Liver (tissue), 9 donors: ENCODE measurements around the gene MYO7A. TPM values are rescaled to one million over a fixed set of nuclear protein-coding genes. Genes with fewer than 3 reads are reported as not detected.

Source experiments
- DNase-seq: peaks from one replicate; pipeline ENCODE4 v3.0.0-alpha.2; 2017; ENCODE audit warnings: low spot score
- H3K27ac ChIP-seq, 2 donors: one replicate each; pipeline ENCODE4 v1.7.0; 2013; ENCODE audit warnings: inconsistent platforms in 2 of 2, low read length in 2 of 2, control low read depth in 1 of 2, low read depth in 1 of 2, mild to moderate bottlenecking in 1 of 2
- H3K27me3 ChIP-seq, 4 donors: one replicate each; pipeline versions ENCODE4 v1.6.1 to v1.7.0; 2013; ENCODE audit warnings: low read length in 3 of 4, inconsistent platforms in 1 of 4, mild to moderate bottlenecking in 1 of 4, moderate library complexity in 1 of 4; ENCODE audit not compliant: control insufficient read depth in 4 of 4, insufficient read depth in 4 of 4
- H3K36me3 ChIP-seq, 4 donors: one replicate each; pipeline versions ENCODE4 v1.6.1 to v1.7.0; 2013; ENCODE audit warnings: low read length in 3 of 4, mild to moderate bottlenecking in 3 of 4, low read depth in 1 of 4, moderate library complexity in 1 of 4; ENCODE audit not compliant: control insufficient read depth in 4 of 4, insufficient read depth in 3 of 4
- H3K4me1 ChIP-seq, 4 donors: one replicate each; pipeline versions ENCODE4 v1.6.1 to v1.7.0; 2013; ENCODE audit warnings: low read length in 3 of 4, mild to moderate bottlenecking in 3 of 4, moderate library complexity in 1 of 4; ENCODE audit not compliant: control insufficient read depth in 4 of 4, insufficient read depth in 4 of 4
- H3K4me3 ChIP-seq, 3 donors: one replicate each; pipeline versions ENCODE4 v1.6.1 to v1.7.0; 2013; ENCODE audit warnings: low read length in 3 of 3, control low read depth in 1 of 3, low read depth in 1 of 3, mild to moderate bottlenecking in 1 of 3
- H3K9ac ChIP-seq, 2 donors: one replicate each; pipeline ENCODE4 v1.7.0; 2013; ENCODE audit warnings: low read length in 2 of 2, mild to moderate bottlenecking in 2 of 2, moderate library complexity in 2 of 2, control low read depth in 1 of 2, low read depth in 1 of 2
- H3K9me3 ChIP-seq, 4 donors: one replicate each; pipeline versions ENCODE4 v1.6.1 to v1.7.0; 2013; ENCODE audit warnings: low read length in 3 of 4; ENCODE audit not compliant: control insufficient read depth in 4 of 4
- EGR1 ChIP-seq, 2 donors: IDR thresholded peaks; 2 replicates each; pipeline ENCODE4 v1.6.1; 2016 to 2018; ENCODE audit warnings: antibody characterized with exemption in 2 of 2, low read depth in 2 of 2
- FOXA1 ChIP-seq: IDR thresholded peaks from 2 replicates; pipeline ENCODE4 v1.6.1; 2016; ENCODE audit warnings: antibody characterized with exemption
- FOXA2 ChIP-seq: IDR thresholded peaks from 2 replicates; pipeline ENCODE4 v1.6.1; 2016; ENCODE audit warnings: antibody characterized with exemption
- GABPA ChIP-seq, 2 donors: IDR thresholded peaks in 1 of 2; conservative IDR thresholded peaks in 1 of 2; 2 replicates each; pipeline ENCODE4 v1.6.1; 2016; ENCODE audit warnings: antibody characterized with exemption in 2 of 2, mild to moderate bottlenecking in 1 of 2, moderate library complexity in 1 of 2
- HNF4A ChIP-seq, 2 donors: conservative IDR thresholded peaks; 2 replicates each; pipeline ENCODE4 v1.6.1; 2016; ENCODE audit warnings: antibody characterized with exemption in 2 of 2, mild to moderate bottlenecking in 2 of 2
- JUND ChIP-seq, 2 donors: IDR thresholded peaks; 2 replicates each; pipeline ENCODE4 v1.6.1; 2016; ENCODE audit warnings: antibody characterized with exemption in 2 of 2
- NR2F2 ChIP-seq: IDR thresholded peaks from 2 replicates; pipeline ENCODE4 v1.6.1; 2016; ENCODE audit warnings: antibody characterized with exemption
- RAD21 ChIP-seq, 2 donors: IDR thresholded peaks; 2 replicates each; pipeline ENCODE4 v1.6.1; 2016; ENCODE audit warnings: antibody characterized with exemption in 2 of 2, mild to moderate bottlenecking in 2 of 2
- RXRA ChIP-seq, 2 donors: IDR thresholded peaks; 2 replicates each; pipeline ENCODE4 v1.6.1; 2017 to 2018; ENCODE audit warnings: antibody characterized with exemption in 2 of 2, mild to moderate bottlenecking in 1 of 2
- SP1 ChIP-seq: IDR thresholded peaks from 2 replicates; pipeline ENCODE4 v1.6.1; 2018; ENCODE audit warnings: antibody characterized with exemption, mild to moderate bottlenecking
- TAF1 ChIP-seq: conservative IDR thresholded peaks from 2 replicates; pipeline ENCODE4 v1.6.1; 2016; ENCODE audit warnings: antibody characterized with exemption, mild to moderate bottlenecking
- YY1 ChIP-seq: IDR thresholded peaks from 2 replicates; pipeline ENCODE4 v1.6.1; 2016; ENCODE audit warnings: antibody characterized with exemption, mild to moderate bottlenecking
- WGBS: extraction: QIAGEN DNeasy Blood & Tissue Kit; methylation state at CpG from one replicate; pipeline ENCODE4 v1.1.7; 2013; 5-methylcytosine and 5-hydroxymethylcytosine counted together
- polyA plus RNA-seq, 2 donors: library from polyadenylated mRNA; stranded (reverse) in 1 of 2; unstranded in 1 of 2; fragments of 200-250 nt in 1 of 2; fragments of >200 nt in 1 of 2; fragmentation: Nextera tagmentation in 1 of 2; extraction: Ambion mirVana in 1 of 2; gene quantifications; one replicate each; pipeline versions ENCODE4 v1.2.1 to v1.2.3, GENCODE V29; 2013 to 2015
- total RNA-seq, 2 donors: library from RNA; depleted of rRNA; stranded (reverse); fragments of >200 nt; gene quantifications; one replicate each; pipeline ENCODE4 v1.2.3, GENCODE V29; 2014
- TF ChIP-seq, protein P1 (sequence below): IDR thresholded peaks from 2 replicates; pipeline ENCODE4 v1.6.1; 2016; ENCODE audit warnings: antibody characterized with exemption
- TF ChIP-seq, protein P2 (sequence below): fragments of 150-350 bp; IDR thresholded peaks from 2 replicates; pipeline ENCODE4 v1.5.1; 2017; ENCODE audit warnings: improper control_type of control experiment, low read depth, low read length; ENCODE audit not compliant: missing input control
- TF ChIP-seq, protein P3 (sequence below): IDR thresholded peaks from 2 replicates; pipeline ENCODE4 v1.6.1; 2016; ENCODE audit warnings: antibody characterized with exemption, mild to moderate bottlenecking
- TF ChIP-seq, protein P4 (sequence below): IDR thresholded peaks from 2 replicates; pipeline ENCODE4 v1.6.1; 2016; ENCODE audit warnings: antibody characterized with exemption
- donor health status: healthy.
- donor health status: healthy.
- donor health status: healthy.
- donor health status: healthy.
- donor health status: healthy.

Gene MYO7A
- total and polyA plus RNA-seq, 4 donors, result 7.3 to 33.6 (median 11.3) TPM

DNA sequence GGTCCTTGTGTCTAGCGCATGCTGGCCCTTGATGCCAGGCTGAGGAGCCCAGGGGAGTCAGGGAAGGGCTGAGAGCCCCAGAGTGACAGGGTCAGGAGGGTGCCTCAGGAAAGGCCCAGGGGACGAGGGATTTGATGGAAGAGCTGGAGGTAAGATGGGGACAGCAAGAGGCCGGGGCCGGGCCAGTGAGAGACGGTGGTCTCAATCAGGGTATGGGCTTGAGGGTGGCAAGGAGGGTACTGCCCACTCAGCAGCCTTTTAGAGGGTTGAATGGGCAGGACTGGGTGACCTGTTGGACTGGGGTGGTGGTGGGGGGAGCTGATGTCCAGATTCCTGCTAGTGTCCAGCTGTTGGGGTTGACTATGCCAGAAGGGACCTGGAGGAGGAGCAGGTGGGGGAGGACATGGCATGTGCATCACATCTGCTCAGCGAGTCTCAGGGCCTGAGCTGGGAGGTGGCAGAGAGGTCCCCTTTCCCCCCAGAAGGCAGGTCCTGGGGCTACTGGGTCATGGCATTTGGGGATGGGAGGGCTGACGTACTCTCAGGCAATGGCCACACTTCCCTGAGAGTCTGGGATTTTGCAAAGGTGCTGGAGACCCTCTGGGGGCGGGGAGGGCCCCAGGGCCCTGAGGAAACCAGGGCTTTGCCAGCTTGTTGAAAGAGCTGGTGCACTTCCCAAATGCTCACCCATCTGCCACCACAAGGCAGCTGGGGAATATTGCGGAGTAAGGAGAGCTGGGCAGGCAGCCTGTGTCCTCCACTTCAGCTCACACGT lies 18.4 kb downstream of the MYO7A start:
- TF ChIP-seq, protein P1, sequence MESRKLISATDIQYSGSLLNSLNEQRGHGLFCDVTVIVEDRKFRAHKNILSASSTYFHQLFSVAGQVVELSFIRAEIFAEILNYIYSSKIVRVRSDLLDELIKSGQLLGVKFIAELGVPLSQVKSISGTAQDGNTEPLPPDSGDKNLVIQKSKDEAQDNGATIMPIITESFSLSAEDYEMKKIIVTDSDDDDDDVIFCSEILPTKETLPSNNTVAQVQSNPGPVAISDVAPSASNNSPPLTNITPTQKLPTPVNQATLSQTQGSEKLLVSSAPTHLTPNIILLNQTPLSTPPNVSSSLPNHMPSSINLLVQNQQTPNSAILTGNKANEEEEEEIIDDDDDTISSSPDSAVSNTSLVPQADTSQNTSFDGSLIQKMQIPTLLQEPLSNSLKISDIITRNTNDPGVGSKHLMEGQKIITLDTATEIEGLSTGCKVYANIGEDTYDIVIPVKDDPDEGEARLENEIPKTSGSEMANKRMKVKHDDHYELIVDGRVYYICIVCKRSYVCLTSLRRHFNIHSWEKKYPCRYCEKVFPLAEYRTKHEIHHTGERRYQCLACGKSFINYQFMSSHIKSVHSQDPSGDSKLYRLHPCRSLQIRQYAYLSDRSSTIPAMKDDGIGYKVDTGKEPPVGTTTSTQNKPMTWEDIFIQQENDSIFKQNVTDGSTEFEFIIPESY, result no peak
- TF ChIP-seq HNF4A (conservative IDR thresholded peaks at IDR 0.05) (no peak), EGR1 (IDR thresholded peaks at IDR 0.05; ENCODE audit: low read depth in 2 of 2) (no peak), FOXA1 (no peak), TAF1 (no peak), JUND (IDR thresholded peaks at IDR 0.05) (no peak)
- TF ChIP-seq, protein P2, sequence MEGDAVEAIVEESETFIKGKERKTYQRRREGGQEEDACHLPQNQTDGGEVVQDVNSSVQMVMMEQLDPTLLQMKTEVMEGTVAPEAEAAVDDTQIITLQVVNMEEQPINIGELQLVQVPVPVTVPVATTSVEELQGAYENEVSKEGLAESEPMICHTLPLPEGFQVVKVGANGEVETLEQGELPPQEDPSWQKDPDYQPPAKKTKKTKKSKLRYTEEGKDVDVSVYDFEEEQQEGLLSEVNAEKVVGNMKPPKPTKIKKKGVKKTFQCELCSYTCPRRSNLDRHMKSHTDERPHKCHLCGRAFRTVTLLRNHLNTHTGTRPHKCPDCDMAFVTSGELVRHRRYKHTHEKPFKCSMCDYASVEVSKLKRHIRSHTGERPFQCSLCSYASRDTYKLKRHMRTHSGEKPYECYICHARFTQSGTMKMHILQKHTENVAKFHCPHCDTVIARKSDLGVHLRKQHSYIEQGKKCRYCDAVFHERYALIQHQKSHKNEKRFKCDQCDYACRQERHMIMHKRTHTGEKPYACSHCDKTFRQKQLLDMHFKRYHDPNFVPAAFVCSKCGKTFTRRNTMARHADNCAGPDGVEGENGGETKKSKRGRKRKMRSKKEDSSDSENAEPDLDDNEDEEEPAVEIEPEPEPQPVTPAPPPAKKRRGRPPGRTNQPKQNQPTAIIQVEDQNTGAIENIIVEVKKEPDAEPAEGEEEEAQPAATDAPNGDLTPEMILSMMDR, result no peak
- no peak overlapping the region for H3K4me3 ChIP-seq
- no peak for DNase-seq
- H3K4me1 ChIP-seq, result peaks cover 12 to 35% (median 21%) of the 10 kb centered on the region in 4 donors
- no peak overlapping the region for H3K27ac ChIP-seq
- no peaks in the 10 kb centered on the region for H3K36me3 ChIP-seq
- WGBS, result 92% methylated on average over 10 of the region's 10 CpGs
- no peaks in the 10 kb centered on the region for H3K27me3 ChIP-seq
- no peaks in the 10 kb centered on the region for H3K9me3 ChIP-seq
- no peak overlapping the region for H3K9ac ChIP-seq

DNA sequence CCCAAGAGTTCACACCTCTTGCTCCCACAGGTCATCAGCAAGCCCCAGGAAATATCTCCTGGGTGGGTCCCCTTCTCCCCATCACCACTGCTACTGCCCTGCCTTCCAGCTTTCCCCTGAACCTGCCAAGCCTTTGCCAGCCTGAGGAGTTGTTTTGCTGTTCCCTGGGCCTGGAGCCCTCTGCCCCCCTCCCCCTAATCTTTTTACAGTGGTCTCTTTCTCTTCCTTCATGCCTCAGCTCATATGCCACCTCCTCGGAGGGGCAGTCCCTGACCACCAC lies 18.9 kb downstream of the MYO7A start:
- Histone ChIP-seq H3K9me3 (no peaks in the 10 kb centered on the region), H3K9ac (no peak overlapping the region), H3K4me1 (peaks cover 12 to 35% (median 21%) of the 10 kb centered on the region in 4 donors), H3K36me3 (no peaks in the 10 kb centered on the region), H3K27ac (no peak overlapping the region), H3K27me3 (no peaks in the 10 kb centered on the region), H3K4me3 (no peak overlapping the region)
- TF ChIP-seq, protein P3, sequence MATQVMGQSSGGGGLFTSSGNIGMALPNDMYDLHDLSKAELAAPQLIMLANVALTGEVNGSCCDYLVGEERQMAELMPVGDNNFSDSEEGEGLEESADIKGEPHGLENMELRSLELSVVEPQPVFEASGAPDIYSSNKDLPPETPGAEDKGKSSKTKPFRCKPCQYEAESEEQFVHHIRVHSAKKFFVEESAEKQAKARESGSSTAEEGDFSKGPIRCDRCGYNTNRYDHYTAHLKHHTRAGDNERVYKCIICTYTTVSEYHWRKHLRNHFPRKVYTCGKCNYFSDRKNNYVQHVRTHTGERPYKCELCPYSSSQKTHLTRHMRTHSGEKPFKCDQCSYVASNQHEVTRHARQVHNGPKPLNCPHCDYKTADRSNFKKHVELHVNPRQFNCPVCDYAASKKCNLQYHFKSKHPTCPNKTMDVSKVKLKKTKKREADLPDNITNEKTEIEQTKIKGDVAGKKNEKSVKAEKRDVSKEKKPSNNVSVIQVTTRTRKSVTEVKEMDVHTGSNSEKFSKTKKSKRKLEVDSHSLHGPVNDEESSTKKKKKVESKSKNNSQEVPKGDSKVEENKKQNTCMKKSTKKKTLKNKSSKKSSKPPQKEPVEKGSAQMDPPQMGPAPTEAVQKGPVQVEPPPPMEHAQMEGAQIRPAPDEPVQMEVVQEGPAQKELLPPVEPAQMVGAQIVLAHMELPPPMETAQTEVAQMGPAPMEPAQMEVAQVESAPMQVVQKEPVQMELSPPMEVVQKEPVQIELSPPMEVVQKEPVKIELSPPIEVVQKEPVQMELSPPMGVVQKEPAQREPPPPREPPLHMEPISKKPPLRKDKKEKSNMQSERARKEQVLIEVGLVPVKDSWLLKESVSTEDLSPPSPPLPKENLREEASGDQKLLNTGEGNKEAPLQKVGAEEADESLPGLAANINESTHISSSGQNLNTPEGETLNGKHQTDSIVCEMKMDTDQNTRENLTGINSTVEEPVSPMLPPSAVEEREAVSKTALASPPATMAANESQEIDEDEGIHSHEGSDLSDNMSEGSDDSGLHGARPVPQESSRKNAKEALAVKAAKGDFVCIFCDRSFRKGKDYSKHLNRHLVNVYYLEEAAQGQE, result no peak
- no peak for TF ChIP-seq YY1
- no peak for TF ChIP-seq GABPA (IDR thresholded peaks at IDR 0.05 in 1 of 2, conservative IDR thresholded peaks at IDR 0.05 in 1 of 2)
- TF ChIP-seq SP1, result no peak
- TF ChIP-seq, protein P4, sequence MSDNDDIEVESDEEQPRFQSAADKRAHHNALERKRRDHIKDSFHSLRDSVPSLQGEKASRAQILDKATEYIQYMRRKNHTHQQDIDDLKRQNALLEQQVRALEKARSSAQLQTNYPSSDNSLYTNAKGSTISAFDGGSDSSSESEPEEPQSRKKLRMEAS, result no peak
- TF ChIP-seq EGR1 (IDR thresholded peaks at IDR 0.05; ENCODE audit: low read depth in 2 of 2), result no peak
- TF ChIP-seq, protein P2, result no peak
- TF ChIP-seq RXRA (IDR thresholded peaks at IDR 0.05), result no peak
- no peak for TF ChIP-seq FOXA1
- TF ChIP-seq TAF1, result no peak
- TF ChIP-seq FOXA2, result no peak
- TF ChIP-seq JUND (IDR thresholded peaks at IDR 0.05), result no peak
- TF ChIP-seq, protein P1, result no peak
- TF ChIP-seq RAD21 (IDR thresholded peaks at IDR 0.05), result no peak
- TF ChIP-seq HNF4A (conservative IDR thresholded peaks at IDR 0.05), result no peak
- TF ChIP-seq NR2F2, result no peak
- 89% methylated on average over 1 of the region's 1 CpG for WGBS
- no peak for DNase-seq
